HG03575 (cell line): Measurements from ENCODE around the gene PHLDA2.
"Not testable (repeated sequence)": the region's sequence is repeated elsewhere in the genome, so short reads cannot be mapped to it uniquely, and the experiment has no call there.

Experiments
- ATAC-seq: cut with Tn5 transposase; IDR thresholded peaks from one replicate; pipeline ENCODE4 v1.9.1; 2021; ENCODE audit not compliant: unreplicated experiment, insufficient number of reproducible peaks, low FRiP score; ENCODE audit errors: extremely low read depth

PHLDA2 gene

GRCh38 chr11:2947744-2948143 lies 18.5 kb upstream of the PHLDA2 start:
- ATAC-seq: no peak

GRCh38 chr11:2945757-2946287 lies 16.6 kb upstream of the PHLDA2 start:
- ATAC-seq: no peak

GRCh38 chr11:2945031-2945756 lies 16.0 kb upstream of the PHLDA2 start:
- ATAC-seq: no peak

- ATAC-seq: no peak
Measured at GRCh38 chr11:2944530-2944929, 15.3 kb upstream of the PHLDA2 start.

GRCh38 chr11:2943711-2944118 lies 14.5 kb upstream of the PHLDA2 start:
- ATAC-seq: no peak

- no peak for ATAC-seq
Measured at GRCh38 chr11:2942872-2943710, 13.9 kb upstream of the PHLDA2 start.

GRCh38 chr11:2942447-2942846 lies 13.2 kb upstream of the PHLDA2 start:
- ATAC-seq: no peak

GRCh38 chr11:2940921-2941821 lies 12.0 kb upstream of the PHLDA2 start:
- ATAC-seq: no peak

GRCh38 chr11:2940147-2940920 lies 11.1 kb upstream of the PHLDA2 start:
- ATAC-seq: no peak

- not testable (repeated sequence) for ATAC-seq
Measured at GRCh38 chr11:2938458-2939418, 9.5 kb upstream of the PHLDA2 start.

- not testable (repeated sequence) for ATAC-seq
Measured at GRCh38 chr11:2937641-2938457, 8.6 kb upstream of the PHLDA2 start.

GRCh38 chr11:2934611-2935239 lies 5.5 kb upstream of the PHLDA2 start:
- no peak for ATAC-seq

- no peak for ATAC-seq
Measured at GRCh38 chr11:2934021-2934550, 4.9 kb upstream of the PHLDA2 start.

- ATAC-seq: no peak
Measured at GRCh38 chr11:2933375-2934020, 4.3 kb upstream of the PHLDA2 start.

GRCh38 chr11:2932850-2933251 lies 3.6 kb upstream of the PHLDA2 start:
- no peak for ATAC-seq
